GM23338 (cell line): ENCODE measurements around the gene MACO1. TPM values are rescaled to one million over a fixed set of nuclear protein-coding genes. Genes with fewer than 3 reads are reported as not detected.
A peak's percentile ranks its signal among the peaks of the same experiment; 100 is the strongest.

Experiments
- ATAC-seq: fragments of 200-7000 bp; cut with Tn5 transposase; 3 replicates; pipeline ENCODE4 v1.9.1; 2020
- DNase-seq: peaks from one replicate; pipeline ENCODE4 v3.0.0-alpha.2; 2015; ENCODE audit warnings: low spot score
- H2AFZ ChIP-seq: fragments of 200-600 bp; sonication (generic); 2 replicates; pipeline ENCODE4 v1.8.0; 2016; ENCODE audit warnings: antibody characterized with exemption, mild to moderate bottlenecking, moderate library complexity
- H3F3A ChIP-seq: fragments of 200-600 bp; sonication (generic); replicated peaks from 2 replicates; pipeline ENCODE4 v1.8.0; 2017; ENCODE audit warnings: antibody characterized with exemption, mixed run types, low read depth
- H3K27ac ChIP-seq: fragments of 200-600 bp; sonication (generic); 2 replicates; pipeline ENCODE4 v1.6.1; 2016; ENCODE audit warnings: low read depth
- H3K27me3 ChIP-seq: fragments of 200-600 bp; sonication (generic); 2 replicates; pipeline ENCODE4 v1.8.0; 2016; ENCODE audit warnings: mild to moderate bottlenecking, mixed run types, moderate library complexity; ENCODE audit not compliant: insufficient read depth
- H3K36me3 ChIP-seq: fragments of 200-600 bp; sonication (generic); 2 replicates; pipeline ENCODE4 v1.8.0; 2016; ENCODE audit warnings: mild to moderate bottlenecking; ENCODE audit not compliant: insufficient read depth
- H3K4me1 ChIP-seq: fragments of 200-600 bp; sonication (generic); 2 replicates; pipeline ENCODE4 v1.8.0; 2016; ENCODE audit warnings: mild to moderate bottlenecking, moderate library complexity; ENCODE audit not compliant: insufficient read depth
- H3K4me2 ChIP-seq: fragments of 200-600 bp; sonication (generic); 2 replicates; pipeline ENCODE4 v1.7.1; 2017; ENCODE audit warnings: mixed run types
- H3K4me3 ChIP-seq: fragments of 200-600 bp; sonication (generic); 2 replicates; pipeline ENCODE4 v1.6.1; 2016; ENCODE audit warnings: mixed run types
- H3K79me2 ChIP-seq: fragments of 200-600 bp; sonication (generic); replicated peaks from 2 replicates; pipeline ENCODE4 v1.8.0; 2017; ENCODE audit warnings: mild to moderate bottlenecking; ENCODE audit not compliant: insufficient read depth
- H3K9me2 ChIP-seq: fragments of 200-600 bp; sonication (generic); 2 replicates; pipeline ENCODE4 v1.8.0; 2017; ENCODE audit not compliant: insufficient read depth
- H4K20me1 ChIP-seq: fragments of 200-600 bp; sonication (generic); replicated peaks from 2 replicates; pipeline ENCODE4 v1.8.0; 2017; ENCODE audit warnings: mild to moderate bottlenecking; ENCODE audit not compliant: insufficient read depth
- H3K27ac Mint-ChIP-seq: 2 replicates; pipeline ENCODE4 v1.8.0; 2020; ENCODE audit warnings: inconsistent platforms, mild to moderate bottlenecking, moderate library complexity, mixed read lengths
- H3K27me3 Mint-ChIP-seq: 3 replicates; pipeline ENCODE4 v1.8.0; 2022; ENCODE audit warnings: low read depth, mild to moderate bottlenecking, moderate library complexity, mixed read lengths, inconsistent platforms; ENCODE audit not compliant: insufficient read depth, poor library complexity
- H3K36me3 Mint-ChIP-seq: 3 replicates; pipeline ENCODE4 v1.8.0; 2021; ENCODE audit warnings: low read depth, mild to moderate bottlenecking, inconsistent platforms, moderate library complexity, mixed read lengths
- H3K4me1 Mint-ChIP-seq: 3 replicates; pipeline ENCODE4 v1.8.0; 2020; ENCODE audit warnings: mild to moderate bottlenecking, inconsistent platforms, mixed read lengths
- H3K4me3 Mint-ChIP-seq: 3 replicates; pipeline ENCODE4 v1.8.0; 2021; ENCODE audit warnings: moderate library complexity, mild to moderate bottlenecking, inconsistent platforms, mixed read lengths
- H3K9me3 Mint-ChIP-seq: 3 replicates; pipeline ENCODE4 v1.8.0; 2020; ENCODE audit warnings: moderate library complexity, mild to moderate bottlenecking, inconsistent platforms, mixed read lengths
- ETS1 ChIP-seq: IDR thresholded peaks from 2 replicates; pipeline ENCODE4 v1.6.1; 2016; ENCODE audit warnings: antibody characterized with exemption
- EZH2phosphoT487 ChIP-seq: fragments of 200-600 bp; sonication (generic); IDR thresholded peaks from one replicate; pipeline ENCODE4 v1.8.1; 2018; ENCODE audit warnings: antibody characterized with exemption; ENCODE audit not compliant: unreplicated experiment
- ZNF331 ChIP-seq: fragments of 250-450 bp; sonication (Bioruptor Pico); IDR thresholded peaks from 2 replicates; pipeline ENCODE4 v1.5.0; 2020; ENCODE audit warnings: low read depth, mild to moderate bottlenecking, moderate library complexity
- ZNF462 ChIP-seq: fragments of 250-450 bp; sonication (Bioruptor Pico); IDR thresholded peaks from 2 replicates; pipeline ENCODE4 v1.5.0; 2020; ENCODE audit warnings: mild to moderate bottlenecking, moderate library complexity
- polyA plus RNA-seq: library from polyadenylated mRNA; unstranded; fragments of >200 nt; fragmentation: Nextera tagmentation; extraction: Ambion mirVana; gene quantifications from 2 replicates; pipeline ENCODE4 v1.2.1, GENCODE V29; 2016
- total RNA-seq: library from RNA; depleted of rRNA; stranded (reverse); fragments of >200 nt; shearing (Covaris generic); gene quantifications from 2 replicates; pipeline ENCODE4 v1.2.3, GENCODE V29; 2014

Gene MACO1
- total and polyA plus RNA-seq, 2 experiments from 2014 or later, result 9.8 to 10.6 TPM

GRCh38 chr1:25430967-25431881 is 527 bp downstream of the MACO1 start:
- H3K4me1 Mint-ChIP-seq, result peaks cover 3% of the 10 kb centered on the region; the same call in 2 of the 3 replicates
- Histone ChIP-seq H3K36me3 (no peaks in the 10 kb centered on the region), H4K20me1 (peaks cover 3% of the 10 kb centered on the region), H3K4me1 (peaks cover 8% of the 10 kb centered on the region), H3K4me2 (peak overlapping the region; percentile 89), H3K79me2 (peaks cover 43% of the 10 kb centered on the region), H3F3A (0 out of 2 replicates have a peak, but pooled peaks cover 2% of the 10 kb centered on the region), H2AFZ (peak overlapping the region; percentile 80; the same call in 1 of the 2 replicates), H3K9me2 (no peaks in the 10 kb centered on the region), H3K4me3 (peak overlapping the region; percentile 78), H3K27ac (no peak overlapping the region), H3K27me3 (peaks cover 9% of the 10 kb centered on the region; the same call in 1 of the 2 replicates)
- peak; percentile 20 for ATAC-seq
- H3K4me3 Mint-ChIP-seq, result peak overlapping the region; percentile 93
- DNase-seq, result peak; percentile 66
- peaks cover 3% of the 10 kb centered on the region for H3K27me3 Mint-ChIP-seq
- H3K36me3 Mint-ChIP-seq, result no peaks in the 10 kb centered on the region
- H3K9me3 Mint-ChIP-seq, result no peaks in the 10 kb centered on the region
- H3K27ac Mint-ChIP-seq, result no peak overlapping the region
- TF ChIP-seq ZNF331 (CRISPR knock-in tag), result no peak
- TF ChIP-seq ZNF462, result no peak
- no peak for TF ChIP-seq EZH2phosphoT487
- TF ChIP-seq ETS1, result no peak
